Immature natural killer cell (primary cell): ENCODE data around the gene CABS1. TPM values are rescaled to one million over a fixed set of nuclear protein-coding genes. Genes with fewer than 3 reads are reported as not detected.

Experiments used
- DNase-seq, 3 donors: peaks; one replicate each; pipeline ENCODE4 v3.0.0; 2022; ENCODE audit warnings: mixed read lengths in 1 of 3
- H3K27ac Mint-ChIP-seq, 6 donors: one replicate each; pipeline ENCODE4 v1.8.0; 2020; ENCODE audit warnings: mixed read lengths in 6 of 6, mild to moderate bottlenecking in 5 of 6, inconsistent platforms in 4 of 6, moderate library complexity in 3 of 6
- H3K27me3 Mint-ChIP-seq, 3 donors: one replicate each; pipeline ENCODE4 v1.8.0; 2020 to 2021; ENCODE audit warnings: low read depth in 3 of 3, mild to moderate bottlenecking in 3 of 3, mixed read lengths in 3 of 3, moderate library complexity in 3 of 3, inconsistent platforms in 1 of 3
- H3K36me3 Mint-ChIP-seq, 3 donors: one replicate each; pipeline ENCODE4 v1.8.0; 2020; ENCODE audit warnings: mixed read lengths in 3 of 3, inconsistent platforms in 2 of 3, mild to moderate bottlenecking in 2 of 3
- H3K4me1 Mint-ChIP-seq, 2 donors: one replicate each; pipeline ENCODE4 v1.8.0; 2020; ENCODE audit warnings: inconsistent platforms in 2 of 2, mild to moderate bottlenecking in 2 of 2, mixed read lengths in 2 of 2, moderate library complexity in 1 of 2
- H3K4me3 Mint-ChIP-seq, 5 donors: one replicate each; pipeline ENCODE4 v1.8.0; 2020; ENCODE audit warnings: mild to moderate bottlenecking in 5 of 5, mixed read lengths in 5 of 5, inconsistent platforms in 3 of 5, moderate library complexity in 3 of 5
- H3K9me3 Mint-ChIP-seq, 6 donors: one replicate each; pipeline ENCODE4 v1.8.0; 2020; ENCODE audit warnings: mild to moderate bottlenecking in 6 of 6, mixed read lengths in 6 of 6, inconsistent platforms in 4 of 6, moderate library complexity in 3 of 6
- polyA plus RNA-seq, 3 donors: library from polyadenylated mRNA; unstranded; fragments of 300-500 nt; fragmentation: Illumina TruSeq; gene quantifications; one replicate each; pipeline ENCODE4 v1.2.3, GENCODE V29; 2021

Gene CABS1
- polyA plus RNA-seq, 3 donors from 2014 or later: not detected

DNA sequence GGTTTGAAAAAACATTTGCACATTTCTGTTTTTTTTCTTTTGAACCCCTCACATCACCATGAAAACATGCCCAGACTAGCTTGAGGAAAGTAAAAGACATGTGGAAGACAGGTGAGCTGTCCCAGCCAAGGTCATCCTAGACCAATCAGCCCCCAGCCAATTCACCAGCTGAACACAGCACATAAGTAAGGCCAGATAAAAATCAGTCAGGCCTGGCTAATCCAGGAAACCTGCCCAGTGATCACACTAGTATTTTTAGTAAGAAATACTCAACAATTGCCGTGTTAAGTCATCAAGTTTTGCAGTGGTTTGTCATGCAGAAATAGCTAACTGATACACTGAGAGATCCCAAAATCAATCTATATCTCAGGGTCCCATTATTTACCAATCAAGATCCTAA lies 21.4 kb downstream of the CABS1 start:
- Mint-ChIP-seq H3K9me3 (peaks cover 0 to 19% (median 3%) of the 10 kb centered on the region in 6 donors), H3K4me3 (no peak overlapping the region), H3K4me1 (no peaks in the 10 kb centered on the region), H3K36me3 (no peaks in the 10 kb centered on the region), H3K27ac (no peak overlapping the region), H3K27me3 (peaks cover 0 to 1% (median 0%) of the 10 kb centered on the region in 3 donors)
- no peak for DNase-seq

DNA sequence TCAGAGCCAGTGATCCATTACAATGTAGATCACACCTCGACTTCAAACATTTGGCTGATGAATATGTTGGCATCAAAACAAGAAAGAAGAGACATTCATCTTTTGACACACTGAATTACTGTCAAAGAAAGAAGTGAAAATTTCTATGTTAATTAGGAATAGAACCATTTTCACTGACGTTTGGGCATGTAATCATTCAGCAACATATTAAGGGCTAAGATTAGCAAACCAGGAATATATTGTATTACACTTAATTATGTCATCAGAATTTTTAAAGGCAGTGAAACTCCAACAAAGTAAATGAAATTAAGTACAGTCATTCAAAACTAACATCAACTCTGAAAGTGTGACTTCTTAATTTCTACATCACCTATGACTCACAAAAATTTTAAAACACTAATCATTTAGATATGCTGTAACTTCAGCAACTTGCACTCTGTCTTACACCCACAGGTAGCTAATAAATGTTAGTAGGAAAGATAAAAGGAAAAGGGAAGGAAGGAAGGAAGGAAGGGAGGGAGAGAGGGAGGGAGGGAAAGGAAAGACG lies 24.4 kb downstream of the CABS1 start:
- Mint-ChIP-seq H3K27ac (no peak overlapping the region), H3K27me3 (peaks cover 0 to 1% (median 0%) of the 10 kb centered on the region in 3 donors), H3K36me3 (no peaks in the 10 kb centered on the region), H3K4me1 (no peaks in the 10 kb centered on the region), H3K4me3 (no peak overlapping the region), H3K9me3 (peaks cover 0 to 8% (median 0%) of the 10 kb centered on the region in 6 donors)
- DNase-seq: no peak

DNA sequence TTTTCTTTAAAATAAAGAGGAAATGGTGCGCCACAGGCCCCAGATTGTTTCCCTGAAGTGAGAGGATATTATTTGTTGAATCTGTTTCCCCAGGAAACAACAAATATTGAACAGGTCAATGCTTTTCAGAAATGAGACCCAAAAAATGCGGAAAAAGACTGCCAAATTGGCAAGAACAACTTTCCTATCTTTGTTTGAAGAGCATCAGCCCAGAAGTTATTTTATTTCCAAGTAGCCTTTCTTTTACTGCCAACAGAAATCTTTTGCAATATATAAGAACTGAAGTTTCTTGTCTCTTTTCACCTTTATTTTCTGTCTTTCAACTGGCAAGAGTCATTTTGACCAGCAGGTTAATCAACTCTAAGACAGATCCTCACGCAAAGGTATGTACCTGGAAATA lies 25.7 kb downstream of the CABS1 start, which contains the start of gene SMR3A:
Gene SMR3A (plus strand): TSS at position 301 of the 400 bp plus-strand sequence. CDS start 1,356 bp downstream, outside the sequence.
- H3K27me3 Mint-ChIP-seq: peaks cover 0 to 3% (median 1%) of the 10 kb centered on the region in 3 donors
- no peak within 1 kb of the TSS for H3K27ac Mint-ChIP-seq
- H3K4me1 Mint-ChIP-seq: no peaks in the 10 kb centered on the region
- peaks cover 0 to 5% (median 0%) of the 10 kb centered on the region in 6 donors for H3K9me3 Mint-ChIP-seq
- H3K36me3 Mint-ChIP-seq: no peaks in the 10 kb centered on the region
- DNase-seq: no peak
- no peak within 1 kb of the TSS for H3K4me3 Mint-ChIP-seq

DNA sequence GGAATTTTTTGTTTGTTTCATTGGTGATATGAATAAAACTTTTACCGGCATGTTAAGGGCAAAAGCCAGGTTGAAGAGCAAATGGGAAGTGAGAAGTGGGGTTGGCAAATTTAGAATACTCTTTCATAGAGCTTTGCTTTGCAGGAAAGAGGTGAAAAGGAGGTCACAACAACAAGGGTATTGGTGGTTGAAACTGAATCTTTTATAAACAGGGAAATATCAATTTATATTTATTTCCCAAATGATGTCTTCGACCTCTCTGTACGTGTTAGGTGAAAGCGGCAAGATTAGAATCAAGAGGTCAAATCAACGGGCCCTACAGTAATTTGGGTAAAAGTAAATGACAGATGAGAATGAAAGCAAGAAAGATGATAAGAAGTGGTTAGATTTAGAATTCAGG lies 29.2 kb downstream of the CABS1 start:
- no peaks in the 10 kb centered on the region for H3K4me1 Mint-ChIP-seq
- H3K36me3 Mint-ChIP-seq: no peaks in the 10 kb centered on the region
- DNase-seq: no peak
- no peak overlapping the region for H3K4me3 Mint-ChIP-seq
- H3K27me3 Mint-ChIP-seq: peaks cover 0 to 3% (median 3%) of the 10 kb centered on the region in 3 donors
- H3K9me3 Mint-ChIP-seq: peaks cover 0 to 2% (median 0%) of the 10 kb centered on the region in 6 donors
- H3K27ac Mint-ChIP-seq: no peak overlapping the region

DNA sequence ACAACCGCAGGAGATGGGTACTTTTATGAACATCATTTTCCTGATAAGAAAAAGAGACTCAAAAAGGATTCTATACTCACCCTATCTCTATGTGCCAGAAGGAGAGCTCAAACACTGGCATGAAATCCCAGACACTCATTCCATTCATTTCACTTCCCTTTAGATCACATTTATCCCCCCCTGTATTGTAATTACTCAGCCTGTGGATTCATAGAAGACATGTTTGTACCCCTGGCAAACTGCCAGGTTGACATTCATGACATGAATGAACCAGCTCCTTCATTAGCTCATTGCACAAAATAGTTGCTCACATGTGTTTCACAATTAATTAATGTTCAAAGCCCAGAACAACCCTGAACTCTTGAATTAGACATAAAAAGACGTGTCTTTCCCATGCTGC lies 30.7 kb downstream of the CABS1 start:
- Mint-ChIP-seq H3K4me3 (no peak overlapping the region), H3K27ac (no peak overlapping the region), H3K36me3 (no peaks in the 10 kb centered on the region), H3K27me3 (peaks cover 0 to 3% (median 3%) of the 10 kb centered on the region in 3 donors), H3K4me1 (no peaks in the 10 kb centered on the region), H3K9me3 (peaks cover 0 to 2% (median 0%) of the 10 kb centered on the region in 6 donors)
- no peak for DNase-seq

DNA sequence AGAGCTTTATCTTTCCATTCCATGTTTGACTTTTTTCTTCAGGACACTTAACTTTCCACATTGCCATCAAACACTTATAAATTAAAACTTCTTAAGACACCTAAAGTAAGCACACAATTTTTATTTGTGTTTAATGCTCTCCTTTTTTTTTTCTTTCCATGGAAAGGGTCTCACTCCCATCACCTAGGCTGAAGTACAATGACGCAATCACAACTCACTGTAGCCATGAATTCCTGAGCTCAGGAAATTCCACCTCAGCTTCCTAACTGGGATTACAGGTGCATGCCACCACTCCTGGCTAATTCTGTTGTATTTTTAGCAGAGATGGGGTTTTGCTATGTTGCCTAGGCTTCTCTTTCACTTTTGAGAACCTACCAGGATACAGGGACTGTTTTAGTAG lies 33.0 kb downstream of the CABS1 start:
- DNase-seq: no peak
- Mint-ChIP-seq H3K4me1 (no peaks in the 10 kb centered on the region), H3K36me3 (no peaks in the 10 kb centered on the region), H3K4me3 (no peak overlapping the region), H3K9me3 (peaks cover 0 to 2% (median 0%) of the 10 kb centered on the region in 6 donors), H3K27me3 (peaks cover 0 to 3% (median 3%) of the 10 kb centered on the region in 3 donors), H3K27ac (no peak overlapping the region)

DNA sequence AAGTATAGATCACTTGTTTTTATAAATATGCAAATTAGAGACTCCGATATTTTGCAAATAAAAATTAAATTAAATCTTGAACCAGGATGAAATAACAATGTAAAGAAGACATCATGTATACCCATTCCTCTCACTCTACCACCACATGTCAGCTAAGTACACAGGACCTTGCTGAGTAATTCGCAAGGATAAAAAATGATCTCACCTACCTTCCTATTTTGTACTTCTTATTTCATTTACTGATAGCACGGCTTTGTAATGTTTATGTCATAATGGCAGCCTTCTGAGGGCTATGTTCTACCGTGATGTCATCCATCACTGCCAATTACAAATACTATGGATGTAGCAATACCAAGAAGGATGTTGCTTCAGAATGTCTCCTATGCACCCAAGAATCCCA lies 37.2 kb downstream of the CABS1 start:
- H3K9me3 Mint-ChIP-seq: peaks cover 0 to 10% (median under 1%) of the 10 kb centered on the region in 6 donors
- H3K36me3 Mint-ChIP-seq: no peaks in the 10 kb centered on the region
- H3K27ac Mint-ChIP-seq: no peak overlapping the region
- H3K4me3 Mint-ChIP-seq: no peak overlapping the region
- peaks cover 0 to 1% (median 0%) of the 10 kb centered on the region in 3 donors for H3K27me3 Mint-ChIP-seq
- H3K4me1 Mint-ChIP-seq: no peaks in the 10 kb centered on the region
- DNase-seq: no peak

DNA sequence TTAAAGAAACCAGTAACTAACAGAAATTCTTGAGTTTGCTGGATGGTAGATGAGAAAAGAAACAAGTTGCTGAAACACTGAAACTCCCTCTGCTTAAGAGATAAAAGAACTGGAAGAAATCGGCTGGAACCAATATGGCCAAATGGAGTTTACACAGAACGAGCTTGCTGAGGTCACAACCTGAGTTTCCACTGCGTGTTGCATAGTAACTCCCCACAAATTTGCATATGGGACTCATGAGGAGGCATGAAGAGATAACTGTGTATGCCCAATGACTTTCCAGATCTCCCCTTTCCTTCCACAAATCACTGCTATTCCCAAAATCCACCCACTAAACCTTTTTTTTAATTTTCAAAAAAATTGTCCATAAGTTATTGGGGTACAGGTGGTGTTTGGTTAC lies 38.0 kb downstream of the CABS1 start:
- Mint-ChIP-seq H3K36me3 (no peaks in the 10 kb centered on the region), H3K27ac (no peak overlapping the region), H3K4me3 (no peak overlapping the region), H3K9me3 (peaks cover 0 to 10% (median under 1%) of the 10 kb centered on the region in 6 donors), H3K4me1 (no peaks in the 10 kb centered on the region), H3K27me3 (peaks cover 0 to 1% (median 0%) of the 10 kb centered on the region in 3 donors)
- DNase-seq: no peak

DNA sequence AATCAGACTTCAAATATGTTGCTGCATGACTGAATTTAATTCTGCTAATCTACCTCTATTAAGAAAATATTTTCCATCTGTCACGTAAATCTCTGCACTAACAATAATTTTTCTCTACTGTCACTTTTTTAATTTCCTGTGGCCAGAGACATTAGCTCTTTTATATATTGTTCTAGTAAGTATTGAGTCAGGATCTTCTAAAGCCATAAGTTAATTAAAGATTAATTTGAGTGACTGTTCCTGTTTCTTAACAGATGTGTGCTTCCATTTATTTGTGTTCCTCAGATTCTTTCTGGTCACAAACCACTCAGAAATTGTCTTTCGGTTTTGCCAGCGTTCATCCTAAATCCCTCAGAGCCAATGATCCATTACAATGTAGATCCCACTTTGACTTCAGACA lies 45.8 kb downstream of the CABS1 start:
- Mint-ChIP-seq H3K4me1 (no peaks in the 10 kb centered on the region), H3K4me3 (no peak overlapping the region), H3K27ac (no peak overlapping the region), H3K9me3 (peaks cover 0 to 6% (median under 1%) of the 10 kb centered on the region in 6 donors), H3K27me3 (peaks cover 0 to 3% (median 0%) of the 10 kb centered on the region in 3 donors), H3K36me3 (no peaks in the 10 kb centered on the region)
- no peak for DNase-seq

DNA sequence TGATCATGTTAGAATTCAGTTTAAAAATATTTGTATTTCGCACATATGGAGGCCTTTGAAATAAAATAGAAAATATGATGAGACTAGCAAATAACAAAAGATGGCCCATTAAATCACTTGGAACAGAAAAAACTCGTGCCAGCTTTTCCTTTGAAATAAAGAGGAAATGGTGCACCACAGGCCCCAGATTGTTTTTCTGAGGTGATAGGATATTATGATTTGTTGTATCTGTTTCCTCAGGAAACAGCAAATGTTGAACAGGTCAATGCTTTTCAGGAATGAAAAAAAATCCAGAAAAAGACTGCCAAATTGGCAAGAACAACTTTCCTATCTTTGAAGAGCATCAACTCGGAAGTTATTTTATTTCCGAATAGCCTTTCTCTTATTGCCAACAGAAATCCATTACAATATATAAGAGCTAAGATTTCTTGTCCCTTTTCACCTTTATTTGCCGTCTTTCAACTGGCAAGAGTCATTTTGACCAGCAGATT lies 48.0 kb downstream of the CABS1 start, which contains the start of gene SMR3B:
Gene SMR3B (plus strand): TSS at position 441 of the 491 bp plus-strand sequence. CDS start 1,380 bp downstream, outside the sequence.
- no peak within 1 kb of the TSS for H3K27ac Mint-ChIP-seq
- H3K36me3 Mint-ChIP-seq: no peaks in the 10 kb centered on the region
- no peak within 1 kb of the TSS for H3K4me3 Mint-ChIP-seq
- H3K9me3 Mint-ChIP-seq: peaks cover 0 to 5% (median 0%) of the 10 kb centered on the region in 6 donors
- H3K4me1 Mint-ChIP-seq: no peaks in the 10 kb centered on the region
- DNase-seq: no peak
- peaks cover 0 to 2% (median 0%) of the 10 kb centered on the region in 3 donors for H3K27me3 Mint-ChIP-seq

Other genes with a start within 250 kb of the CABS1 start
- gene PRR27, start 180.7 kb upstream of the CABS1 start, polyA plus RNA-seq: not detected
- gene ODAM, start 139.3 kb upstream of the CABS1 start, polyA plus RNA-seq: not detected
- not detected for gene FDCSP, start 108.9 kb upstream of the CABS1 start, polyA plus RNA-seq
- gene CSN3, start 92.4 kb upstream of the CABS1 start, polyA plus RNA-seq: not detected
- not detected for gene SMR3A, start 25.8 kb downstream of the CABS1 start, polyA plus RNA-seq
- not detected for gene SMR3B, start 48.1 kb downstream of the CABS1 start, polyA plus RNA-seq
- gene OPRPN, start 63.0 kb downstream of the CABS1 start, polyA plus RNA-seq: not detected
- gene MUC7, start 137.2 kb downstream of the CABS1 start, polyA plus RNA-seq: not detected
- gene AMTN, start 183.6 kb downstream of the CABS1 start, polyA plus RNA-seq: not detected